ENCODE data around the gene YES1.

DNA sequence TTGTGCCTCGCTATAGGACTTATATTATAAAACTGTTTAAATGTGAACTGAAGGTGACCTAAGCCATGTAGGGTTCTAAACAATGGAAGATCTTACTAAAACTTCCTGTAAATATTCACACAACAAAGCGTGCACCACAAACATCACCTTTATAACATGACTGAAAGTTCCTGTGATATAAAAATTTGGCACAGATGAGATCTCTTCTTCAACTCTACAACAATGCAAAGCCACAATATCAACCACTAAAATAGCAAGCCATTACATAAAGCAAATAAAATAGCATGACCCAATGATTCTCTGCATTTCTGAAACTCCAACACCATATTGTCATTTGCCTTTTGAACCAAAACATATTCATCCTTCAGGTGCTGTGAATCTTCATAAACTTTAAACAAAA, 3.5 kb downstream of the YES1 start:
- TF ChIP-seq MAZ (IDR thresholded peaks at IDR 0.05; ENCODE audit: borderline replicate concordance, low read depth, low read length) = no peak
- TF ChIP-seq MAZ (CRISPR knock-in tag; IDR thresholded peaks at IDR 0.05; ENCODE audit: low read depth) = no peak
- TF ChIP-seq, protein P1, sequence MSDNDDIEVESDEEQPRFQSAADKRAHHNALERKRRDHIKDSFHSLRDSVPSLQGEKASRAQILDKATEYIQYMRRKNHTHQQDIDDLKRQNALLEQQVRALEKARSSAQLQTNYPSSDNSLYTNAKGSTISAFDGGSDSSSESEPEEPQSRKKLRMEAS (IDR thresholded peaks at IDR 0.05) = no peak
- no peak for TF ChIP-seq CAMTA2 (CRISPR knock-in tag; IDR thresholded peaks at IDR 0.05; ENCODE audit: borderline replicate concordance)
- no peak for TF ChIP-seq SMARCC2 (IDR thresholded peaks at IDR 0.05)
- TF ChIP-seq POLR2A (IDR thresholded peaks at IDR 0.05; ENCODE audit: insufficient read depth in 1 of 2, low read depth in 2 of 2, low read length in 2 of 2) = no peak

Measured in HepG2 (cell line).